Mesenchymal stem cell (in vitro differentiated cells and primary cell): ENCODE results near the gene CT83.

Source experiments
- DNase-seq: peaks from one replicate; pipeline ENCODE4 v3.0.0-alpha.2; 2013
- H2AFZ ChIP-seq: one replicate; pipeline ENCODE4 v1.6.1; 2013; ENCODE audit warnings: low read depth, mild to moderate bottlenecking, control low read depth, inconsistent platforms, low read length, moderate library complexity
- H2AK5ac ChIP-seq: 2 replicates; pipeline ENCODE4 v1.6.1; 2013; ENCODE audit warnings: low read length, moderate library complexity, mild to moderate bottlenecking, inconsistent platforms; ENCODE audit not compliant: severe bottlenecking
- H2BK120ac ChIP-seq: one replicate; pipeline ENCODE4 v1.6.1; 2013; ENCODE audit warnings: low read depth, mild to moderate bottlenecking, inconsistent platforms, low read length, moderate library complexity
- H2BK12ac ChIP-seq, 2 experiments: one replicate each; pipeline ENCODE4 v1.6.1; 2013; ENCODE audit warnings: inconsistent platforms in 2 of 2, low read length in 2 of 2, mild to moderate bottlenecking in 2 of 2, moderate library complexity in 2 of 2, control low read depth in 1 of 2
- H2BK15ac ChIP-seq: one replicate; pipeline ENCODE4 v1.6.1; 2013; ENCODE audit warnings: mild to moderate bottlenecking, low read depth, inconsistent platforms; ENCODE audit not compliant: poor library complexity, severe bottlenecking
- H2BK5ac ChIP-seq: 2 replicates; pipeline ENCODE4 v1.6.1; 2013; ENCODE audit warnings: low read depth, mild to moderate bottlenecking, low read length, control low read depth, inconsistent platforms; ENCODE audit not compliant: poor library complexity, severe bottlenecking
- H3K14ac ChIP-seq, 2 experiments: one replicate each; pipeline ENCODE4 v1.6.1; 2013; ENCODE audit warnings: inconsistent platforms in 2 of 2, low read length in 2 of 2, control low read depth in 1 of 2, mild to moderate bottlenecking in 1 of 2, moderate library complexity in 1 of 2
- H3K18ac ChIP-seq, 2 experiments: one replicate each; pipeline ENCODE4 v1.6.1; 2013; ENCODE audit warnings: inconsistent platforms in 2 of 2, low read length in 2 of 2, control low read depth in 1 of 2, low read depth in 1 of 2, mild to moderate bottlenecking in 1 of 2
- H3K23ac ChIP-seq, 2 experiments: one replicate each; pipeline ENCODE4 v1.6.1; 2013; ENCODE audit warnings: inconsistent platforms in 2 of 2, low read length in 2 of 2, mild to moderate bottlenecking in 2 of 2, moderate library complexity in 2 of 2, control low read depth in 1 of 2
- H3K27ac ChIP-seq: 2 replicates; pipeline ENCODE4 v1.5.1; 2013; ENCODE audit warnings: mild to moderate bottlenecking, moderate library complexity, low read length, control low read depth, inconsistent platforms; ENCODE audit not compliant: poor library complexity, severe bottlenecking
- H3K27me3 ChIP-seq, 2 experiments: 2 replicates each; pipeline versions ENCODE4 v1.6.1 to v1.7.0; 2013; ENCODE audit warnings: low read length in 2 of 2, mild to moderate bottlenecking in 2 of 2, moderate library complexity in 2 of 2, control low read depth in 1 of 2, inconsistent platforms in 1 of 2; ENCODE audit not compliant: control insufficient read depth in 1 of 2, insufficient read depth in 1 of 2
- H3K36me3 ChIP-seq, 2 experiments: 2 replicates each; pipeline versions ENCODE4 v1.6.1 to v1.7.0; 2013; ENCODE audit warnings: low read length in 2 of 2, control low read depth in 1 of 2, inconsistent platforms in 1 of 2, low read depth in 1 of 2, mild to moderate bottlenecking in 1 of 2; ENCODE audit not compliant: insufficient read depth in 2 of 2, control insufficient read depth in 1 of 2
- H3K4ac ChIP-seq, 2 experiments: one replicate each; pipeline ENCODE4 v1.6.1; 2013; ENCODE audit warnings: inconsistent platforms in 2 of 2, low read length in 2 of 2, mild to moderate bottlenecking in 2 of 2, moderate library complexity in 2 of 2, control low read depth in 1 of 2, low read depth in 1 of 2
- H3K4me1 ChIP-seq: 2 replicates; pipeline ENCODE4 v1.6.1; 2013; ENCODE audit warnings: low read depth, low read length, control low read depth; ENCODE audit not compliant: control insufficient read depth, insufficient read depth
- H3K4me2 ChIP-seq: 2 replicates; pipeline ENCODE4 v1.6.1; 2013; ENCODE audit warnings: low read length, mild to moderate bottlenecking, inconsistent platforms; ENCODE audit not compliant: poor library complexity, severe bottlenecking
- H3K4me3 ChIP-seq, 2 experiments: 2 replicates each; pipeline versions ENCODE4 v1.5.1 to v1.7.0; 2013; ENCODE audit warnings: low read length in 2 of 2, mild to moderate bottlenecking in 2 of 2, control low read depth in 1 of 2, low read depth in 1 of 2; ENCODE audit not compliant: insufficient read depth in 1 of 2
- H3K79me1 ChIP-seq: replicated peaks from 2 replicates; pipeline ENCODE4 v1.6.1; 2013; ENCODE audit warnings: mild to moderate bottlenecking, control low read depth, low read length, inconsistent platforms; ENCODE audit not compliant: poor library complexity, severe bottlenecking
- H3K9ac ChIP-seq: 2 replicates; pipeline ENCODE4 v1.7.0; 2013; ENCODE audit warnings: mild to moderate bottlenecking, low read length, moderate library complexity
- H3K9me3 ChIP-seq: 2 replicates; pipeline ENCODE4 v1.7.0; 2013; ENCODE audit warnings: mild to moderate bottlenecking, low read length; ENCODE audit not compliant: control insufficient read depth
- H4K8ac ChIP-seq: one replicate; pipeline ENCODE4 v1.6.1; 2013; ENCODE audit warnings: inconsistent platforms, mild to moderate bottlenecking, low read length, moderate library complexity
- H4K91ac ChIP-seq: one replicate; pipeline ENCODE4 v1.6.1; 2013; ENCODE audit warnings: mild to moderate bottlenecking, low read length, inconsistent platforms
- WGBS: methylation state at CpG from one replicate; pipeline ENCODE4 v1.1.7; 2013; ENCODE audit warnings: mixed read lengths; 5-methylcytosine and 5-hydroxymethylcytosine counted together

The CT83 gene

DNA sequence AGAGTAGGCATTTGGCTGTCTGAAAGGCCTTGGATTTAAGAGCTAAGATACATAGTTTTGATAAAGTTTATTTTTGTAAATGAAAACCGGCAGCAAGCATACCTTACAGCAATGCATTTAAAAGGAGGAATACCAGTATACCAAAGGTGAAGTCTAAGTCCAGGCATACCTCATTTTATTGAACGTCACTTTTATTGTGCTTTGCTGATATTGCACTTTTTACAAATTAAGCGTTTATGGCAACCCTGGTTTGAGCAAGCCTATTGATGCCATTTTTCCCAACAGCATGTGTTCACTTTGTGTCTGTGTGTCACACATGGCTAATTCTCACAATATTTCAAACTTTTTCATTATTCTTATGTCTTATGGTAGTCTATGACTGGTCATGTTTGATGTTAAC is 34.8 kb downstream of the CT83 start:
- 100% methylated on average over 3 of the region's 3 CpGs for WGBS
- H2AFZ ChIP-seq = no peak overlapping the region
- H3K9me3 ChIP-seq = no peaks in the 10 kb centered on the region
- H3K23ac ChIP-seq = no peak overlapping the region
- no peak overlapping the region for H3K4ac ChIP-seq
- H2AK5ac ChIP-seq = no peak overlapping the region
- no peak overlapping the region for H2BK120ac ChIP-seq
- H3K79me1 ChIP-seq = no peaks in the 10 kb centered on the region
- no peaks in the 10 kb centered on the region for H3K4me1 ChIP-seq
- H3K18ac ChIP-seq = no peak overlapping the region
- no peaks in the 10 kb centered on the region for H3K36me3 ChIP-seq
- H4K8ac ChIP-seq = no peak overlapping the region
- no peak overlapping the region for H2BK5ac ChIP-seq
- no peak overlapping the region for H3K9ac ChIP-seq
- DNase-seq = no peak
- no peak overlapping the region for H2BK12ac ChIP-seq
- H3K27ac ChIP-seq = no peak overlapping the region
- no peak overlapping the region for H4K91ac ChIP-seq
- peaks cover 0 to 3% of the 10 kb centered on the region in 2 experiments for H3K27me3 ChIP-seq
- no peak overlapping the region for H3K4me3 ChIP-seq
- no peak overlapping the region for H2BK15ac ChIP-seq
- no peak overlapping the region for H3K14ac ChIP-seq
- no peak overlapping the region for H3K4me2 ChIP-seq

DNA sequence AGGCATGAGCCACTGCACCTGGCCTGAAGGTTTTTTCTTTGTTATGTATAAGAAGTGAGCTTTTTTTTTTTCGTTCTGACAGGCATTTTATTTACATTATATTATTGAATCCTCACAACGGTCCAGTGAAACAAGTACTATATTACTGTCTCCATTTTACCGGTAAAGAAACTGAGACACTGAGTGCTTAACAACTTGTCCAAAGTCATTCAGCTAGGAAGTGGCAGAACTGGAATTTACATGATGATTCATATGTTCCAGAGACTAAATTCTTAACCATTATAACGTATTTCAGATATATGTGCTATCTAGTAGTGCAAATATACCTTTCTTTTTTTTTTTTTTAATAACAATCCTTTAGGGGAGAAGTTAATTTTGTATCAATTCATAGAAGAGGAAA is 44.8 kb downstream of the CT83 start:
- Histone ChIP-seq H3K23ac (no peak overlapping the region), H3K36me3 (no peaks in the 10 kb centered on the region), H2AFZ (no peak overlapping the region), H3K9me3 (no peaks in the 10 kb centered on the region), H2AK5ac (no peak overlapping the region), H3K27ac (no peak overlapping the region), H2BK15ac (no peak overlapping the region), H2BK120ac (no peak overlapping the region), H3K4ac (no peak overlapping the region), H2BK12ac (no peak overlapping the region), H3K27me3 (no peaks in the 10 kb centered on the region), H3K14ac (no peak overlapping the region), H3K79me1 (no peaks in the 10 kb centered on the region), H3K4me3 (no peak overlapping the region), H3K18ac (no peak overlapping the region), H3K9ac (no peak overlapping the region), H3K4me1 (no peaks in the 10 kb centered on the region), H4K91ac (no peak overlapping the region), H2BK5ac (no peak overlapping the region), H4K8ac (no peak overlapping the region), H3K4me2 (no peak overlapping the region)
- DNase-seq = no peak
- WGBS = no CpG with 5 or more reads among the region's 4 CpGs

GRCh38 chrX:116417214-116417613 is 45.6 kb downstream of the CT83 start:
- no peak for DNase-seq
- H3K4me1 ChIP-seq = no peaks in the 10 kb centered on the region
- H3K4ac ChIP-seq = no peak overlapping the region
- H2AFZ ChIP-seq = no peak overlapping the region
- H2BK15ac ChIP-seq = no peak overlapping the region
- H3K27ac ChIP-seq = no peak overlapping the region
- H3K9ac ChIP-seq = no peak overlapping the region
- H2BK5ac ChIP-seq = no peak overlapping the region
- no peak overlapping the region for H4K8ac ChIP-seq
- no peak overlapping the region for H3K14ac ChIP-seq
- H3K36me3 ChIP-seq = no peaks in the 10 kb centered on the region
- no CpG with 5 or more reads among the region's 1 CpG for WGBS
- H3K4me3 ChIP-seq = no peak overlapping the region
- H3K4me2 ChIP-seq = no peak overlapping the region
- no peaks in the 10 kb centered on the region for H3K79me1 ChIP-seq
- H2BK120ac ChIP-seq = no peak overlapping the region
- H3K9me3 ChIP-seq = no peaks in the 10 kb centered on the region
- no peak overlapping the region for H2BK12ac ChIP-seq
- H3K18ac ChIP-seq = no peak overlapping the region
- H2AK5ac ChIP-seq = no peak overlapping the region
- H3K27me3 ChIP-seq = no peaks in the 10 kb centered on the region
- no peak overlapping the region for H4K91ac ChIP-seq
- H3K23ac ChIP-seq = no peak overlapping the region

DNA sequence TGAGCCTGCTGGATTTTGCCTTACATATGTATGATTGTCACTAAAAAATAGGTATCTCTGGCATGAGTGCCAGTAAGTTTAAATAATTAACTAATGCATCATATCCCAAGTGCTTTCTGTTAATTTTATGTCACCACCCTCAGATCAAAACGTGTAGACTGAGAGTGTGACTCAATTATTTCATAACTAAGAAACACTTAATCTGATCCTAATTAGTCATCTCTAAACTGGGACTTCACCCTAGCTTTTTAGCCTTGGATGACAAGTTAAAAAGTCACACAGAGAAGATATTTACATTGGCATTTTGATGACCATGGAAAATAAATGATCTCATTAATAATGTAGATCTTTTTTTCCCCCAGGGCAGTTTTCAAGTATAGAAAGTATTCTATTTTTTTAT is 49.5 kb downstream of the CT83 start:
- Histone ChIP-seq H2BK12ac (no peak overlapping the region), H3K36me3 (no peaks in the 10 kb centered on the region), H3K9ac (no peak overlapping the region), H3K9me3 (no peaks in the 10 kb centered on the region), H2BK15ac (no peak overlapping the region), H3K14ac (no peak overlapping the region), H4K8ac (no peak overlapping the region), H2BK120ac (no peak overlapping the region), H3K4me2 (no peak overlapping the region), H3K4ac (no peak overlapping the region), H2AFZ (no peak overlapping the region), H2BK5ac (no peak overlapping the region), H3K79me1 (no peaks in the 10 kb centered on the region), H4K91ac (no peak overlapping the region), H3K27ac (no peak overlapping the region), H3K18ac (no peak overlapping the region), H2AK5ac (no peak overlapping the region), H3K23ac (no peak overlapping the region), H3K4me1 (no peaks in the 10 kb centered on the region), H3K4me3 (no peak overlapping the region), H3K27me3 (no peaks in the 10 kb centered on the region)
- no CpG with 5 or more reads among the region's 1 CpG for WGBS
- no peak for DNase-seq
